Measurements from ENCODE around the gene CRLF2.

- TF ChIP-seq REST (IDR thresholded peaks at IDR 0.05; ENCODE audit: unreplicated experiment) (no peak), POLR2AphosphoS5 (IDR thresholded peaks at IDR 0.05; ENCODE audit: low read depth) (no peak), EZH2phosphoT487 (IDR thresholded peaks at IDR 0.05; ENCODE audit: unreplicated experiment) (no peak), EZH2 (IDR thresholded peaks at IDR 0.05; ENCODE audit: low read depth, unreplicated experiment) (no peak), JUNB (IDR thresholded peaks at IDR 0.05; ENCODE audit: unreplicated experiment) (no peak), ZNF114 (CRISPR knock-in tag; IDR thresholded peaks at IDR 0.05) (no peak), CREB1 (CRISPR knock-in tag; IDR thresholded peaks at IDR 0.05; ENCODE audit: low read depth) (no peak), ZNF331 (CRISPR knock-in tag; IDR thresholded peaks at IDR 0.05; ENCODE audit: low read depth) (no peak), STAT1 (IDR thresholded peaks at IDR 0.05; ENCODE audit: unreplicated experiment) (no peak)
- TF ChIP-seq, protein P1, sequence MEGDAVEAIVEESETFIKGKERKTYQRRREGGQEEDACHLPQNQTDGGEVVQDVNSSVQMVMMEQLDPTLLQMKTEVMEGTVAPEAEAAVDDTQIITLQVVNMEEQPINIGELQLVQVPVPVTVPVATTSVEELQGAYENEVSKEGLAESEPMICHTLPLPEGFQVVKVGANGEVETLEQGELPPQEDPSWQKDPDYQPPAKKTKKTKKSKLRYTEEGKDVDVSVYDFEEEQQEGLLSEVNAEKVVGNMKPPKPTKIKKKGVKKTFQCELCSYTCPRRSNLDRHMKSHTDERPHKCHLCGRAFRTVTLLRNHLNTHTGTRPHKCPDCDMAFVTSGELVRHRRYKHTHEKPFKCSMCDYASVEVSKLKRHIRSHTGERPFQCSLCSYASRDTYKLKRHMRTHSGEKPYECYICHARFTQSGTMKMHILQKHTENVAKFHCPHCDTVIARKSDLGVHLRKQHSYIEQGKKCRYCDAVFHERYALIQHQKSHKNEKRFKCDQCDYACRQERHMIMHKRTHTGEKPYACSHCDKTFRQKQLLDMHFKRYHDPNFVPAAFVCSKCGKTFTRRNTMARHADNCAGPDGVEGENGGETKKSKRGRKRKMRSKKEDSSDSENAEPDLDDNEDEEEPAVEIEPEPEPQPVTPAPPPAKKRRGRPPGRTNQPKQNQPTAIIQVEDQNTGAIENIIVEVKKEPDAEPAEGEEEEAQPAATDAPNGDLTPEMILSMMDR (conservative IDR thresholded peaks at IDR 0.05; ENCODE audit: low read depth in 2 of 2), result no peak
- TF ChIP-seq, protein P2, sequence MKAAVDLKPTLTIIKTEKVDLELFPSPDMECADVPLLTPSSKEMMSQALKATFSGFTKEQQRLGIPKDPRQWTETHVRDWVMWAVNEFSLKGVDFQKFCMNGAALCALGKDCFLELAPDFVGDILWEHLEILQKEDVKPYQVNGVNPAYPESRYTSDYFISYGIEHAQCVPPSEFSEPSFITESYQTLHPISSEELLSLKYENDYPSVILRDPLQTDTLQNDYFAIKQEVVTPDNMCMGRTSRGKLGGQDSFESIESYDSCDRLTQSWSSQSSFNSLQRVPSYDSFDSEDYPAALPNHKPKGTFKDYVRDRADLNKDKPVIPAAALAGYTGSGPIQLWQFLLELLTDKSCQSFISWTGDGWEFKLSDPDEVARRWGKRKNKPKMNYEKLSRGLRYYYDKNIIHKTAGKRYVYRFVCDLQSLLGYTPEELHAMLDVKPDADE (IDR thresholded peaks at IDR 0.05), result no peak
Measured at GRCh38 chrX:1224954-1225353, 12.5 kb upstream of the CRLF2 start.

All from GM23338 (cell line).